Gastroesophageal sphincter (tissue), 3 donors: ENCODE data around the gene PIAS3.

Experiments used
- CTCF ChIP-seq, 4 experiments: fragments of 200-600 bp in 2 of 4; fragments of 450-650 bp in 2 of 4; sonication (generic) in 1 of 4; IDR thresholded peaks; one replicate each; pipeline ENCODE4 v1.5.1; 2017 to 2019; ENCODE audit warnings: antibody characterized with exemption in 4 of 4, mild to moderate bottlenecking in 2 of 4, moderate library complexity in 2 of 4
- EP300 ChIP-seq: sonication (generic); formaldehyde crosslinking; IDR thresholded peaks from one replicate; pipeline ENCODE4 v1.6.1; 2017; ENCODE audit warnings: antibody characterized with exemption, mild to moderate bottlenecking
- POLR2AphosphoS5 ChIP-seq: sonication (generic); formaldehyde crosslinking; IDR thresholded peaks from one replicate; pipeline ENCODE4 v1.6.1; 2017; ENCODE audit warnings: antibody characterized with exemption

- TF ChIP-seq POLR2AphosphoS5 (no peak), CTCF (IDR thresholded peaks at IDR 0.05) (no peak), EP300 (no peak)
Measured at GRCh38 chr1:145895471-145895870, 36.6 kb upstream of the PIAS3 start.
